Fibroblast of lung (primary cell): ENCODE measurements around the gene HAPLN1. TPM values are rescaled to one million over a fixed set of nuclear protein-coding genes. Genes with fewer than 3 reads are reported as not detected.

Experiments
- DNase-seq, 2 donors: peaks; one replicate each; pipeline versions ENCODE4 v3.0.0 to v3.0.0-alpha.2; 2010; ENCODE audit warnings: low read depth in 2 of 2
- H2AFZ ChIP-seq: 2 replicates; pipeline ENCODE4 v1.5.1; 2012; ENCODE audit warnings: low read length, control low read depth, inconsistent platforms
- H3K27ac ChIP-seq: 2 replicates; pipeline ENCODE4 v1.5.1; 2011; ENCODE audit warnings: low read length, control low read depth; ENCODE audit not compliant: insufficient read depth
- H3K27me3 ChIP-seq: 2 replicates; pipeline ENCODE4 v1.5.1; 2011; ENCODE audit warnings: mild to moderate bottlenecking, low read length; ENCODE audit not compliant: control insufficient read depth, insufficient read depth
- H3K36me3 ChIP-seq: 2 replicates; pipeline ENCODE4 v1.5.1; 2011; ENCODE audit warnings: low read length; ENCODE audit not compliant: control insufficient read depth, insufficient read depth
- H3K4me1 ChIP-seq: 2 replicates; pipeline ENCODE4 v1.5.1; 2011; ENCODE audit warnings: low read length; ENCODE audit not compliant: control insufficient read depth, insufficient read depth; ENCODE audit errors: extremely low read depth
- H3K4me2 ChIP-seq: 2 replicates; pipeline ENCODE4 v1.5.1; 2011; ENCODE audit warnings: low read length, control low read depth; ENCODE audit not compliant: insufficient read depth; ENCODE audit errors: extremely low read depth
- H3K4me3 ChIP-seq, 4 experiments: fragments of 200-600 bp in 1 of 4; sonication (generic) in 1 of 4; replicated peaks in 1 of 4; 2 replicates each; pipeline ENCODE4 v1.5.1; 2011 to 2016; ENCODE audit warnings: low read length in 4 of 4, low read depth in 3 of 4, mild to moderate bottlenecking in 3 of 4, control low read depth in 2 of 4, inconsistent platforms in 1 of 4, mixed read lengths in 1 of 4; ENCODE audit not compliant: insufficient read depth in 1 of 4; ENCODE audit errors: control extremely low read depth in 1 of 4
- H3K79me2 ChIP-seq: 2 replicates; pipeline ENCODE4 v1.5.1; 2012; ENCODE audit warnings: mild to moderate bottlenecking, low read length, inconsistent platforms; ENCODE audit not compliant: control insufficient read depth, insufficient read depth
- H3K9ac ChIP-seq: 2 replicates; pipeline ENCODE4 v1.5.1; 2011; ENCODE audit warnings: mild to moderate bottlenecking, low read length, control low read depth; ENCODE audit not compliant: insufficient read depth
- H3K9me3 ChIP-seq: 2 replicates; pipeline ENCODE4 v1.5.1; 2012; ENCODE audit warnings: low read depth, low read length; ENCODE audit not compliant: control insufficient read depth, insufficient read depth
- H4K20me1 ChIP-seq: 2 replicates; pipeline ENCODE4 v1.5.1; 2011; ENCODE audit warnings: low read length; ENCODE audit not compliant: control insufficient read depth, insufficient read depth; ENCODE audit errors: extremely low read depth
- CTCF ChIP-seq, 2 donors: IDR thresholded peaks in 1 of 2; conservative IDR thresholded peaks in 1 of 2; 1 replicate in 1 of 2; 2 replicates in 1 of 2; pipeline ENCODE4 v1.5.1; 2011 to 2012; ENCODE audit warnings: low read length in 2 of 2, control low read depth in 1 of 2, inconsistent platforms in 1 of 2, low read depth in 1 of 2, mild to moderate bottlenecking in 1 of 2
- EZH2 ChIP-seq: IDR thresholded peaks from 2 replicates; pipeline ENCODE4 v1.5.1; 2012; ENCODE audit warnings: low read length, control low read depth, mild to moderate bottlenecking; ENCODE audit errors: missing control alignments
- polyA plus RNA-seq, 2 donors: library from polyadenylated mRNA; depleted of rRNA in 1 of 2; stranded (reverse) in 1 of 2; unstranded in 1 of 2; fragments of >200 nt; gene quantifications; 2 replicates each; pipeline ENCODE4 v1.2.1, GENCODE V29; 2011 to 2012; ENCODE audit warnings: missing spikeins in 1 of 2
- total RNA-seq: library from RNA; depleted of rRNA; stranded (reverse); fragments of >200 nt; gene quantifications from 2 replicates; pipeline ENCODE4 v1.2.1, GENCODE V29; 2014

The HAPLN1 gene
- total and polyA plus RNA-seq, 2 donors (not counting 1 experiment from before 2014, with no cell fraction given) = 0.17 to 7.7 TPM

- Histone ChIP-seq H3K27ac (no peak overlapping the region), H3K4me3 (no peak overlapping the region), H3K4me2 (no peak overlapping the region), H3K9ac (no peak overlapping the region), H4K20me1 (no peaks in the 10 kb centered on the region), H3K27me3 (no peaks in the 10 kb centered on the region), H3K79me2 (no peaks in the 10 kb centered on the region), H3K9me3 (no peaks in the 10 kb centered on the region), H3K4me1 (no peaks in the 10 kb centered on the region), H3K36me3 (no peaks in the 10 kb centered on the region), H2AFZ (no peak overlapping the region)
- no peak for DNase-seq
- TF ChIP-seq CTCF (conservative IDR thresholded peaks at IDR 0.05 in 1 of 2, IDR thresholded peaks at IDR 0.05 in 1 of 2; ENCODE audit: low read depth in 1 of 2, low read length in 2 of 2) = no peak
- no peak for TF ChIP-seq EZH2
Measured at GRCh38 chr5:83614841-83615240, 105.8 kb downstream of the HAPLN1 start.

DNA sequence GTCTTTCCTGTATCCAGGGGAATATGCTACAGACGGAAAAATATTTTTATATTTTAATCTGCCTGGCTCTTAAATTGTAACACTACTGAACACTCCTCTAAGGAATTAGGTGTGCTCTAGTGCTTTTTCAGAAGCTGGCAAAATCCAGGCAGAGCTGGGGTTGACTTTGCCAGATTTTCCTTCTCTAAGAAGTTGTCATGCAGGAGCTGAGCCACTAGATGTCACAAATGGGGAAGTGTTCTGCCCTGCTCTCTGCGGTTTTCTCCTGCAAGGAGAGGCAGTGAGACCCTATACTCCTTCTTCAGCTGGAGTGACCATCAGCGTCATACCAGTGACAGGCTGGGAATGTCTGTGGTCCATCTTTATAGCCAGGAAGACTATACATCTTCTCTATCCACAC is 112.5 kb downstream of the HAPLN1 start:
- H3K27me3 ChIP-seq = no peaks in the 10 kb centered on the region
- H3K36me3 ChIP-seq = no peaks in the 10 kb centered on the region
- no peak overlapping the region for H3K9ac ChIP-seq
- TF ChIP-seq EZH2 (no peak), CTCF (conservative IDR thresholded peaks at IDR 0.05 in 1 of 2, IDR thresholded peaks at IDR 0.05 in 1 of 2; ENCODE audit: low read depth in 1 of 2, low read length in 2 of 2) (peak; percentile 68 to 80)
- H3K9me3 ChIP-seq = no peaks in the 10 kb centered on the region
- no peaks in the 10 kb centered on the region for H3K4me1 ChIP-seq
- no peak overlapping the region for H3K4me2 ChIP-seq
- DNase-seq = peak; percentile 50 to 63
- no peak overlapping the region for H2AFZ ChIP-seq
- H3K79me2 ChIP-seq = no peaks in the 10 kb centered on the region
- no peaks in the 10 kb centered on the region for H4K20me1 ChIP-seq
- no peak overlapping the region for H3K27ac ChIP-seq
- H3K4me3 ChIP-seq = no peak overlapping the region

GRCh38 chr5:83595217-83595616 is 125.4 kb downstream of the HAPLN1 start:
- no peaks in the 10 kb centered on the region for H3K9me3 ChIP-seq
- H3K79me2 ChIP-seq = no peaks in the 10 kb centered on the region
- H3K36me3 ChIP-seq = no peaks in the 10 kb centered on the region
- H3K27me3 ChIP-seq = no peaks in the 10 kb centered on the region
- no peak overlapping the region for H2AFZ ChIP-seq
- no peaks in the 10 kb centered on the region for H4K20me1 ChIP-seq
- no peak overlapping the region for H3K4me3 ChIP-seq
- no peaks in the 10 kb centered on the region for H3K4me1 ChIP-seq
- DNase-seq = no peak
- H3K4me2 ChIP-seq = no peak overlapping the region
- TF ChIP-seq CTCF (conservative IDR thresholded peaks at IDR 0.05 in 1 of 2, IDR thresholded peaks at IDR 0.05 in 1 of 2; ENCODE audit: low read depth in 1 of 2, low read length in 2 of 2) (peak in 1 of 2 donors; percentile 47), EZH2 (no peak)
- no peak overlapping the region for H3K27ac ChIP-seq
- H3K9ac ChIP-seq = no peak overlapping the region
